HG03520 (cell line): Measurements from ENCODE around the gene SLC16A11.

Experiments
- ATAC-seq: cut with Tn5 transposase; IDR thresholded peaks from one replicate; pipeline ENCODE4 v1.9.1; 2021; ENCODE audit warnings: mild to moderate bottlenecking, moderate library complexity; ENCODE audit not compliant: unreplicated experiment

The SLC16A11 gene

DNA sequence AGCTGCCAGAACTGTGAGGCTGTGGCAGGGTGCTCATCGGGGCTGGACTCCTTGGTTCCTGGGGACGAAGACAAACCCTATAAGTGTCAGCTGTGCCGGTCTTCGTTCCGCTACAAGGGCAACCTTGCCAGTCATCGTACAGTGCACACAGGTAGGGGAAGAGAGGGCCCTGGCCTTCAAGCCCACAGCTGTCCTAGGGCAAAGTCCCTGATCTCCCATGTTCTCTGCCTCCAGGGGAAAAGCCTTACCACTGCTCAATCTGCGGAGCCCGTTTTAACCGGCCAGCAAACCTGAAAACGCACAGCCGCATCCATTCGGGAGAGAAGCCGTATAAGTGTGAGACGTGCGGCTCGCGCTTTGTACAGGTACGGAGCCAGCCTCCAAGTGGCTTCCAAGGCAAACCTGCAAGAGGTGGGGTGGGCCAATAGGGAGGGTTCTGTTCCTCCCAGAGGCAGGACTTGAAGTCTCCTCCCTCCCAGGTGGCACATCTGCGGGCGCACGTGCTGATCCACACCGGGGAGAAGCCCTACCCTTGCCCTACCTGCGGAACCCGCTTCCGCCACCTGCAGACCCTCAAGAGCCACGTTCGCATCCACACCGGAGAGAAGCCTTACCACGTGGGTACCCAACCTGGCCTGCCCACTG, 17.3 kb downstream of the SLC16A11 start:
- no peak for ATAC-seq

DNA sequence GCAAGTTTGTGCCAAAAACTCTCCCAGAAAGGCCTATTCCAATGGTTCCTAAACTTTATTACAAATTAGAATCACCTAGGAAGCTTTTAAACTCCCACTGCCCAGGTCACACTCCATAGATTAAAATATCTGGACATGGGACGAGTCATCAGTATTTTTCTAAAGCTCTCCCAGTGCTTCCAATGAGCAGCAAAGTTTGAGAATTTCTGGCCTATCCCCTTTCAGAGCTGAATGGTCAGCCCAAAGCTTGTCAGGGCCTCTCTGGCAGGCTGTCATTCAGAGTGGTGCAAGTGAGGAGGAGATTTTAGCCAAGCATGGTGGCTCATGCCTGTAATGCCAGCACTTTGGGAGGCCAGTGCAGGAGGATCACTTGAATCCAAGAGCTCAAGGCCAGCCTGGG, 18.6 kb downstream of the SLC16A11 start:
- no peak for ATAC-seq

DNA sequence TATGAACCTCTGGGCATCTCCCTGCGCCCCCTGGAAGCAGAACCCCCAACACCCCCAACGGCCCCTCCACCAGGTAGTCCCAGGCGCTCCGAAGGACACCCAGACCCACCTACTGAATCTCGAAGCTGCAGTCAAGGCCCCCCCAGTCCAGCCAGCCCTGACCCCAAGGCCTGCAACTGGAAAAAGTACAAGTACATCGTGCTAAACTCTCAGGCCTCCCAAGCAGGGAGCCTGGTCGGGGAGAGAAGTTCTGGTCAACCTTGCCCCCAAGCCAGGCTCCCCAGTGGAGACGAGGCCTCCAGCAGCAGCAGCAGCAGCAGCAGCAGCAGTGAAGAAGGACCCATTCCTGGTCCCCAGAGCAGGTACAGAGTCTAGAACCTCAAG, 19.5 kb downstream of the SLC16A11 start:
- ATAC-seq, result no peak

DNA sequence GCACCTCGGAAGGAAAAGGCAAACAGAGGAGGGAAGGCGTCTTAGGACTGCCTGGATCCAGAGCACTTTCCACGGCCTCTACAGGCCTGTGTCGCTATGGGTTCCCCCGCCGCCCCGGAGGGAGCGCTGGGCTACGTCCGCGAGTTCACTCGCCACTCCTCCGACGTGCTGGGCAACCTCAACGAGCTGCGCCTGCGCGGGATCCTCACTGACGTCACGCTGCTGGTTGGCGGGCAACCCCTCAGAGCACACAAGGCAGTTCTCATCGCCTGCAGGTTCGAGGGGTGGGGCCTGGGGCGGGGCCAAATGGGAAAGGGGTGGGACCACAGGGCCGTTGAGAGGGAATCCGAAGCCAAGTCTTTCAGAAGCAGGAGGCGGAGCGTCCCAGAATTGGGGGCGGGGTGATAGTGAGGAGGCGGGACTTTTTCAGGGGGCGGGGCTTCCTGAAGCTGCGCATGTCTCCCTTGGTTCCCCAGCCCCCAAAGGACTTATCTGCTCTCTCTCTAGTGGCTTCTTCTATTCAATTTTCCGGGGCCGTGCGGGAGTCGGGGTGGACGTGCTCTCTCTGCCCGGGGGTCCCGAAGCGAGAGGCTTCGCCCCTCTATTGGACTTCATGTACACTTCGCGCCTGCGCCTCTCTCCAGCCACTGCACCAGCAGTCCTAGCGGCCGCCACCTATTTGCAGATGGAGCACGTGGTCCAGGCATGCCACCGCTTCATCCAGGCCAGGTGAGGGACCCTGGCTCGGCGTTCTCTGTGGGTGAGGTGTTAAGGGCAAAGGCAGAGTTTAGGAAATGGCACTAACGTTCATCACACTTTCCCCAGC, 20.1 kb downstream of the SLC16A11 start:
- no peak for ATAC-seq

DNA sequence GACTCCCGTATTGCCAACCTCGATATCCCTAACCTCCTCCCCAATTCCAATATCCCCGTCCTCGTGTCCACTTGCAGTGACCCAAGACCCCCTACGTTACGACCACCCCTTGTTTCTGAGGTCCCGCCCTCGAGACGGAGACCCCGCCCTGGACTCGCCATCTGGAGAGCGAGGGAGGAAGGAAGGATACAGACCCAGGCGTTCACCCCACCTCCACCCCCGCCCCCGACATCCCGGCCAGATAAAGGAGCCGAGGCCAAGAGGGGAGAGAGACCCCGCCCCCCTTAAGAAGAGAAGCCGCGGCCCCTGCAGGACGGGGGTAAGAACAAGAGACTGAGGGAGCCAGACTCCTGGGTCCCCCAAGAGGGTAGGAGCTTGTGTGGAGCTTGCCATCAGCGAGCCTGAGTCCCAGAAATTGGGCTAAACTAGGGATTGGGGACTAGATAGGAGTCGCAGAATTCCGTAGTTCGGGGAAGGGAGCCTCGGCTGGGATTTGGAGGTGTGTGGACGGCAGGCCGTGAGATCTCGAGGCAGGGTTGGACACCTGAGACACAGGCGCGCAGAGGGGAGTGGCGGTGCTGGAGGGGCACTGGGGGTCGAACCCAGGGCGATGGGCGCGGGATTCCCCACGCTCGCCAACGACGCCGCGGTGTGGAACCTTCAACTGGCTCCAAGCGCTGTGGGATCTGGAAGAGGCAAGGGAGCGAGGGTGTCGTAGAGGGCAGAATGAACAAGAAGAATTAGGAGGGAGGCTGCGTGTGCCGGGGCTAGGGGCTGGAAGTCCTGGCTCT, 20.9 kb downstream of the SLC16A11 start, which contains the start of gene BCL6B:
BCL6B (plus strand) TSS at position 270 of the 791 bp plus-strand sequence. CDS start 622 bp downstream, outside the sequence.
- no peak for ATAC-seq

DNA sequence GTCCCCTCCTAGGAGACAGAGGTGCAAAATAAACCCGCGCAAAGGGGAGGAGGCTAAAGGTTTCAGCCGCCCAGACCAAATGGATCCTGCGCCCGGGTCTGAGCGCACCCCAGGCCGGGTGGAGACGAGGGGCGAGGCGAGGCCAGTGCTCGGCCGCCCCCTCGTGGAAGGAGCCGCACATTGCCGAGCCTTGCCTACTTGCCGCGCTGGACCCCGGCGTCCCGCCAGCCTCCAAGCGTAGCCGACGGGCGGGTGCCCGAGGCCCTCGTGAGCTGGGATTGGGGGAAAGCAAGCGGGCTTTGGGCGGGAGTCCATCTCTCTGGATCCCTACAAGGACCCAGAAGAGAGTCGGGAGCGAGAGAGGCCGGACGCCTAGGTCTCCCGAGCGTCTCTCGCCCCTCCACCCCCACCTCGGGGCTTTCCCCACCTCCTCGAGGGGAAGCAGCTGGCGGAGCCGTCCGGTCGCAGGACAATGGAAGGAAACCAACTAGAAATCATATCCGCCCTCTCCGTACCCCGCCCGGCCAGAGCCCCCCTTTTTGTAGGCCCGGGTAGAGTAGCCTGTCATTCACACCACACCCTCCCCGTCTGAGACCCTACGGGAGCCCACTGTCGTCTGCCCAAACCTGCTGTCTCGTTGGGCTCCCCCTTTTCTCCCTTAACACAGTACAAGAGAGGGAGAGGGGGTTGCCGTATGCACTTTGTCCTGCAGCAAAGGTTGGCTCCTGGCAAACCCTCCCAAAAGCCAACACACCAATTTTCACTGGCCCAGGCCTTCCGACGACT, 21.7 kb downstream of the SLC16A11 start:
- peak; percentile 65 for ATAC-seq

DNA sequence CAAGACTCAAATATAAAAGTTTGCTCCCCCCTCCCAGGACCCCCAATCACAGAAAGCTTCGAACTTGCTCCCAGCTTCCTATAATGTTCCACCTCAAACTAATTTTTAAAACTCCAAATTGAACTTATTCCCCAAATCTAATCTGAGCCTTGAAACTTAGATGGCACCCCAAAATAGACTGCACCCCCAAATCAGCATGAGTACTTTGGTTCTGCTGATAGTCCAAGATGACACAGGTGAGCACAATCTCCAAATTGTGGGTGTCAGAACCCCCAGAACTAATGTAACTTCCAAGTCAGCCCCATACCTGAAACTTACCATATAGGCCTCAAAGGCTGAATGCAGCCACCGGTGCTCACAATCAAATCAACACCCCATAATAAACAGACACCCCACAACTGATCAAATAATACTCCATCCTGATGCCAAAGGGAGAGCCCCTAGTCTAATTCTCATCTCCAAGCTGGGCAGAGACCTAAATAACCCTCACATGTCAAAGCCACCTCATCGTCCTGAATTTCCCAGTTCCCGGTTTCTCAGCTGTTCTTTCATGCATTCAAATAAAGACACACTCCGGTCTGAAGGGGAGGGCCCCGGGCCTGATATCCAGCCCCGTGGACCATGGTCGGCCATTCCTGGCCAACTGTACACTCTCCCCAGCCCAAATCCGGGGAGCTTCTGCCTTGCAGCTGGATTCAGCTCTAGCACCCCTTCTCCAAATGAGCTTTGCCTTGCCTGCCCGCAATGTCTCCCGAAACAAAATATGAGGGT, 22.8 kb downstream of the SLC16A11 start:
- no peak for ATAC-seq

DNA sequence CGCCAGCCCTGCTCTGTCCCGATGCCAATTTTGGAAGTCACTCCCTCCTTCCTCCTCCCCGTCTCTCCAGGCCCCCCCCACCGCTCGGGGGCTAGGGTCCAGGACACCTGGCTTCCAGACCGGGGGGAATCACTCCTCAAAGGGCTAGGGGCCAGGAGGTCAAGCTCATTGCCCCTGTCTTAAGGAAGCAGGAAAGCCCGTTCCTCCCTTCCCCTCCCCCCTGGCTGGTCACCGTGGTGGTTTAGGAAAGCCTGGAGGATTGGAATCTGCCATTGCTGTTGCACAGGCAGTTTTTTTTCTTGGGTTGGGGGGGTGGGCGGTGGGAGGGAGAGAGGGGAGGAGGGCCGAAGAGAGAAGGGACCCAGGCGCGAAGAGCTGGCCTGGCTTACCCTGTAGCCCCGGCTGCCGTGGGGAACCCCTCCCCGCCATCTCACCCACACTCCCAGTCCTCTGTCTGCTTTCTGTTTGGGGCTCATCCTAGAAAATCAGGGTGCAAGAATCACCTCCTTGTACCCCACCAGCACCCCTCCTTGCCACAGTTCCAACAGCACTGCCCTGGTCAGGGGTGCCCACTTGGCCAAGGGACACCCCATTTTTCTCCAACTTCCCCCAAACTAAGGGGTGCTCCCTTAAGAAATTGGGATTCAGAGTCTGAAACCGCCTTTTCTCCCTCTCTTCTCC, 23.9 kb downstream of the SLC16A11 start:
- no peak for ATAC-seq

DNA sequence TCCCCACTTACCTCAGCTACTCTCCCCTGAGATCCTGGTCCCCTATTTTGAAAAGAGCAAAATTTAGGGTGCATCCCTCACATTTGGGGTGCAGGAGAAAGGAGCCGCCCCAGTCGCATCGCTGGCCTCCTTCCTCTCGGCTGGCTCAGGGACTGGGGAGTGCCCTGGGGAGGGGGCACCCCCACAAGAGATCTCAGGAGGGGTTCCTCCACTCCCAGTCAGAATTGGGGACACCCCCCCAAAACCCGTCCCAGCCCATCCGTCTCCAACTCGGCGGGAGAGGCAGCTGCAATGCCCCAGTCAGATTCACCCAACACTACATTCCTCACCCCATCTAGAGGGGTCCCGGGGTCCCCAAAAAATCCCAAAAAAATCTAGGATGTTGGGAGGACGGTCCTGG, 24.5 kb downstream of the SLC16A11 start:
- ATAC-seq, result no peak

DNA sequence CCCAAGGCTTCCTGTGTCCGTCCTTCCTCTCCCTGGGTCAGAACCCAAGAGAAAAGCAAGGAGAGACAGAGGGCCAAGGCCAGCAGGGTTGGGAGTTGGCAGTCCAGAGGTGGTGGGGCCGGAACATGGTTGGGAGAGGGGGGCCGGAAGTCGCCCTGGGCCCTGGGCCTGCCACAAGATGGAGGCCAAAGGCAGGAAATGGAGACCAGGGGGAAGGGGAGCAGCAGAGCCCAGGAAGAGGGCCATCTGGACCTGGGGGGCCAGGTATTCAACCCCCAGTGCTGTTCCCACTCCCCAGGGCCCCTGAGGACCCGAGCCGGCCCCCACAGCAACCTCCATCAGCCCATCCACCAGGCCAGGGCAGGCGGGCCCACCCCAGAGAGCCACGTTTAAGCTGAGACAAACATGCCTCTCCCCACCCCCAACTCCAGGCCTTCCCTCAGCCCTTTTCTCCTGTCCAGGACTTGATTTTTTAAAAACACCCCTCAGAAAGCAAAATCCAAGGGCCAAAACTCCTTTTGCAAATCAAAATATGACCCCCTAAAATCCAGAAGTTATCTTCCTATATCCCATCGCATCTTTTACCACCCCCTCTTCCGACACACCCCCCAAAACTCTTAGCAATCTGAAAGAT, 25.4 kb downstream of the SLC16A11 start:
- ATAC-seq, result no peak

DNA sequence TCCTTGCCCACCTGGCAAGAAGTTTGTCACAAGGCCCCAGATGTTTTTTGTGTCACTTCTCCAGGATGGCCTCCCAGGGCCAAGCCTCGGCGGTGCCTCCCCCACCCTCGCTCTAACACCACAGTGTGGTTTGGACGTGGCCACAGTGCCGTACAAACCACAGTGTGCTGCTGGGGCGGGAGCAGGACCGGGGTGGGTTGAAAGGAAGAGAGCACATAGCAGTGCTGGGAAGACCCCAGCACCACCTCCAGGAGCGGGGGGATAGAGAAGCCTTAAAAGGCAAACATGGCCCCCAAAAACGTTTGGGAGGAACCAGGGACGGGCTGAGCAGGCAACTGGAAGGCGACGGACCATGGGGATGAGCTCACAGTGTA, 26.1 kb downstream of the SLC16A11 start:
- no peak for ATAC-seq

DNA sequence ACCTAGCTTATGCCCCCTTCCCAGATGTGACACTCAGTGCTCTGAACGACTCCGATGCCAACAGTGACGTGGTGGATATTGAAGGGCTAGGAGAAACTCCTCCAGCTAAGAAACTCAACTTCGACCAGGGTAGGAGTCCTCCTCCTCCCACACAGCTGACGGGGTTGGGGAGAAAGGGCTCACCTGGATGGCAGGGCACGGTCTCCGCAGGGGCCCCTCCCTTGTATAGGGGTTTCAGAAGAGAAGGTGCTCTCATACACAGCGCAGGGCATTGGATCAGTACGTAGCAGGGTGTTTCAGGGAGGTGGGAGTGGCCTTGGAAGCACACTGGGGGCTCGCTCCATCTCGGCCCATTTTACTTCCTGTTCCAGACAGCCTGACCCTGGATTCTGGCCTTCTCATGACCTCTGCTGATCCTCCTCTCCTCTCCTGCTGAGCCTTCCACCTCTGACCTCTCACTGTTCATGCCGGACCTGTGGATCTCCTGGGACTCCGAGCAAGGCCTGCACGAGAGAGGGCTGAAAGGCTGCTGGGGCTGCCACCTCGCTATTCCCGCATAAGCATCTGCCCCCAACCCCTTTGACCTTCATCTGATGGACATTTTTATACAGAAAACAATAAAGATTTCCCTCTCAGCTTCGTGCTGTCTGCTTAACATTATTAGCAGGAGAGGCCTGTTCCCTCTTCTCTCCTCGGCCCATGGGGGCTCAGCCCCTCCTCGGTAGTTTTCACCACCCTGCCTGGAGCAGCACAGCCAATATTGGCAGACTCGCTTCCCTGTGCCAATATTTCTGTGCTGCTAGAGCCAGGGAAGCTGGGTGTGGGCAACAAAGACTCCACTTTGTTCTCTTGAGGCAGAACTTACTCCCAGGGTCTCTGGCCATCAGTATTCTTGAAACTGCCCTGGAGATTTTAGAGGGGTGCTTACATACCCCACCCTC, 26.7 kb downstream of the SLC16A11 start:
- no peak for ATAC-seq

DNA sequence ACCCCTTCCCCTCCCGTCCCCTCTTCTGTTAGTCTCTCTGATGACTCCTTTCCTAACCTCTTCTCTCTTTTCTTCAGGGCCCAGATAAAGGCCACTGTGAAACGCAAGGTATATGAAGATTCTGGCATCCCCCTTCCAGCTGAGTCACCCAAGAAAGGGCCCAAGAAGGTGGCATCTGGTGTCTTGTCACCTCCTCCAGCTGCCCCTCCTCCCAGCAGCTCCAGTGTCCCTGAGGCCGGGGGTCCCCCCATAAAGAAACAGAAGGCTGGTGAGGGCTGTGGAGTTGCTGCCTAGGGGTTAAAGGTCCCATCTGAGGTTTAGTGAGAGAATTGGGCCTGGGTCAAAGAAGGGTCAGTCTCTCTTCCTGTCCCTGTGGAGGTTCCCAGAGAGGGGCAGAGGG, 27.5 kb downstream of the SLC16A11 start:
- ATAC-seq, result no peak

DNA sequence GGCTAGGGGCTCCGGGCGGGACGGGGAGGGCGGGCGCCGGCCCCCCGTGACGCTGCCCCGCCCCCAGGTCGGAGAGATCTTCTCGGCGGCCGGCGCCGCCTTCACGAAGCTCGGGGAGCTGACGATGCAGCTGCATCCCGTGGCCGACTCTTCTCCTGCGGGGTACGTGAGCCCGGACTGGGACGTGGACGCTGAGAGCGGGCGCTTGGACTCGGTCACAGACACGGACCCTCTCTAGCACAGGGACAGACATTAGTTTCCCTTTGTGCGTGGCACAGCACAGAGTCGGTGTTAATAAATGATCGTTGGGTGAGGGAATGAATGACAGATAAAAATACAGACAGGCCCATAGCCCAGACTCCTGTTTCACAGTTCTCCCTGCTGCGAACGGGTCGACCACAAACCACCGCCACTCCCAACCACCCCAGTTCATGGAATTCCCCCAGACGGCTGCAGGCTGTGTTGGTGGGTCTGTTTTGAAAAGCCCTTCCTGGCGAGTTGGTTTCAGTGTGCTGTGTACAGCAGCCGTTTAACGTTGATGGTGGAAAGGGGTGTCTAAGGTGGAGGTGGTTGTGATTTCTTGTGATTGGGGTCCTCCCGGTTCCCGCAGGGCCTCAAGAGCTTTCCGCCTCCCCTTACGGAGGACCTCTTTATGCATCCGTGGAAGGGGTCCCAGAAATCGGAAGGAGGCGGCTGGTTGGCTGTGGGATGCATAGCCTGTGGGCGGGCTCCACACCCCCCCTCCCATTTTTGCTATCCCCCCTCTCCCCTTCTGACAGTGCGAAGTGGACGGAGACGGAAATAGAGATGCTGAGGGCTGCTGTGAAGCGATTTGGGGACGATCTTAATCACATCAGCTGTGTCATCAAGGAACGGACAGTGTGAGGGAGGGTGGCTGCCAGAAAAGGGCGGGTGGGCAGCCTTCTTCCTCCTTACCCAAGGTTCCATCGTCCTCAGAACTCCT, 28.6 kb downstream of the SLC16A11 start:
- ATAC-seq, result peak; percentile 2

DNA sequence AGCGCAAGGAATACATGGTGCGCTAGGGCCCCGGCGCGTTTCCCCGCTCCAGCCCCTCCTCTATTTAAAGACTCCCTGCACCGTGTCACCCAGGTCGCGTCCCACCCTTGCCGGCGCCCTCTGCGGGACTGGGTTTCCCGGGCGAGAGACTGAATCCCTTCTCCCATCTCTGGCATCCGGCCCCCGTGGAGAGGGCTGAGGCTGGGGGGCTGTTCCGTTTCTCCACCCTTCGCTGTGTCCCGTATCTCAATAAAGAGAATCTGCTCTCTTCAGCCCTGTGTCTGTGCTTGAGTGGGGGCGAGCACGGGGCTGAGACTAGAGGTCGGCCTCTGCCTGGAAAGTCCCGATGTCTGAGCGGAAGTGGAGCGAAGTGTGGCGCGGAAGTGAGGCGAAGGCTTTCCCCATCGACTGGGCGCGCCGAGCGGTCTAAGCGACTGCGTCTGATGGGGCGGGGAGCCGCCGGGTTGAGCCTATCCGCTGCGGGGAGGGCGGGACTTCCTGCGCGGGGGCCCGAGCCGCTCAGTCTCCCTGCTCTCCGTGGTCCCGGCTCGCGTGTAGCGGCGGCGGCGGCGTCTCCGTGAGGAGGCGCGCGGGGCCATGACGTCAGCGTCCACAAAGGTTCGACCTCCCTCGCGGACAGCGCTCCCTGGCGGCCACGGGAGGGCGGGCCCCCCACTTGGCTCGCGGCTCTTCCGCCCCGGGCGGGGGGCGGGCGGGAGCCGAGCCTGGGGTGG, 29.5 kb downstream of the SLC16A11 start:
- peak; percentile 79 for ATAC-seq

DNA sequence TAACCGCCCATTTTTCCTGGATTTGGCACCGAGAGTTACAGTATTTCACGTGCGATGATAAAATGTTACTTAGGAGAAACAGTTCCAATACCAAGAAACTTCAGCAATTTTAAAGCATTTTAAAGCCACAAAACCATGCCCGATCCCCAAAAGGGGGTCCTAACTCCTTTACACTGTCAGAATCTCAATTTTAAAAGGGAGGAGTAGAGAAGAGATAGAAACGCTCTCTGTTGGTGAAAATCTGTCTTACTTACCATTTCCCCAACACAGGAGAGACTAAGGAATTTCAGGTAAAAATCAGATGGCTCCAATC, 32.0 kb downstream of the SLC16A11 start:
- no peak for ATAC-seq
